Hepatocyte (in vitro differentiated cells): ENCODE data around the gene SLTM. TPM values are rescaled to one million over a fixed set of nuclear protein-coding genes. Genes with fewer than 3 reads are reported as not detected.
"Not testable (repeated sequence)": the region's sequence is repeated elsewhere in the genome, so short reads cannot be mapped to it uniquely, and the experiment has no call there.

Source experiments
- DNase-seq: peaks from one replicate; pipeline ENCODE4 v3.0.0-alpha.2; 2016; ENCODE audit warnings: low spot score
- H2AFZ ChIP-seq: fragments of 200-600 bp; sonication (generic); 2 replicates; pipeline ENCODE4 v1.6.0; 2016; ENCODE audit warnings: antibody characterized with exemption, mild to moderate bottlenecking
- H3K27ac ChIP-seq: fragments of 200-600 bp; sonication (generic); 2 replicates; pipeline ENCODE4 v1.5.1; 2016; ENCODE audit warnings: mild to moderate bottlenecking
- H3K27me3 ChIP-seq: fragments of 200-600 bp; sonication (generic); 2 replicates; pipeline ENCODE4 v1.6.1; 2016
- H3K36me3 ChIP-seq: fragments of 200-600 bp; sonication (generic); replicated peaks from 2 replicates; pipeline ENCODE4 v1.5.1; 2016; ENCODE audit warnings: low read depth; ENCODE audit not compliant: insufficient read depth
- H3K4me1 ChIP-seq: fragments of 200-600 bp; sonication (generic); 2 replicates; pipeline ENCODE4 v1.5.1; 2016; ENCODE audit warnings: mild to moderate bottlenecking, moderate library complexity; ENCODE audit not compliant: insufficient read depth
- H3K4me2 ChIP-seq: fragments of 200-600 bp; sonication (generic); 2 replicates; pipeline ENCODE4 v1.6.0; 2016
- H3K4me3 ChIP-seq: fragments of 200-600 bp; sonication (generic); 2 replicates; pipeline ENCODE4 v1.5.1; 2016; ENCODE audit warnings: mild to moderate bottlenecking
- H3K79me2 ChIP-seq: fragments of 200-600 bp; sonication (generic); 2 replicates; pipeline ENCODE4 v1.6.0; 2017; ENCODE audit warnings: mild to moderate bottlenecking
- H3K9me2 ChIP-seq: fragments of 200-600 bp; sonication (generic); replicated peaks from 2 replicates; pipeline ENCODE4 v1.6.0; 2017; ENCODE audit warnings: mild to moderate bottlenecking; ENCODE audit not compliant: insufficient read depth
- H3K9me3 ChIP-seq: fragments of 200-600 bp; sonication (generic); 2 replicates; pipeline ENCODE4 v1.5.1; 2016; ENCODE audit warnings: low read depth, mild to moderate bottlenecking
- H4K20me1 ChIP-seq: fragments of 200-600 bp; sonication (generic); 2 replicates; pipeline ENCODE4 v1.6.0; 2016; ENCODE audit warnings: mild to moderate bottlenecking; ENCODE audit not compliant: insufficient read depth, poor library complexity, severe bottlenecking
- CTCF ChIP-seq: fragments of 200-600 bp; sonication (generic); IDR thresholded peaks from 2 replicates; pipeline ENCODE4 v1.5.1; 2016; ENCODE audit warnings: antibody characterized with exemption, mild to moderate bottlenecking; ENCODE audit not compliant: poor library complexity
- EZH2 ChIP-seq: fragments of 200-600 bp; sonication (generic); IDR thresholded peaks from 2 replicates; pipeline ENCODE4 v1.6.1; 2016; ENCODE audit warnings: antibody characterized with exemption, mild to moderate bottlenecking, borderline replicate concordance
- EZH2phosphoT487 ChIP-seq: fragments of 200-600 bp; sonication (generic); IDR thresholded peaks from one replicate; pipeline ENCODE4 v1.6.1; 2018; ENCODE audit warnings: antibody characterized with exemption, mild to moderate bottlenecking, low read depth, moderate library complexity; ENCODE audit not compliant: unreplicated experiment, severe bottlenecking
- WGBS: methylation state at CpG from one replicate; pipeline ENCODE4 v1.1.6; 2016; ENCODE audit warnings: low lambda C conversion rate; ENCODE audit errors: missing lambda C conversion rate; 5-methylcytosine and 5-hydroxymethylcytosine counted together
- polyA plus RNA-seq: library from polyadenylated mRNA; unstranded; fragments of >200 nt; fragmentation: Nextera tagmentation; extraction: Ambion mirVana; gene quantifications from 2 replicates; pipeline ENCODE4 v1.2.1, GENCODE V29; 2016
- total RNA-seq: library from RNA; depleted of rRNA; stranded (reverse); fragments of >200 nt; gene quantifications from 2 replicates; pipeline ENCODE4 v1.2.3, GENCODE V29; 2014

Gene SLTM
- total and polyA plus RNA-seq, 2 experiments from 2014 or later = 73.0 to 75.0 TPM

- Histone ChIP-seq H3K9me3 (no peaks in the 10 kb centered on the region), H3K4me1 (peaks cover 5% of the 10 kb centered on the region), H3K9me2 (no peaks in the 10 kb centered on the region), H3K4me2 (peak overlapping the region; percentile 45), H3K27ac (peak overlapping the region; percentile 17), H3K36me3 (no peaks in the 10 kb centered on the region), H3K27me3 (no peaks in the 10 kb centered on the region), H3K4me3 (no peak overlapping the region), H4K20me1 (peaks cover 47% of the 10 kb centered on the region), H3K79me2 (peaks cover 96% of the 10 kb centered on the region), H2AFZ (no peak overlapping the region)
- WGBS = 81% methylated on average over 2 of the region's 2 CpGs
- TF ChIP-seq EZH2 = no peak
- no peak for DNase-seq
These were observed 9.2 kb downstream of the SLTM start for GRCh38 chr15:58924327-58924726.

GRCh38 chr15:58923696-58924300, 9.7 kb downstream of the SLTM start:
- peaks cover 42% of the 10 kb centered on the region for H4K20me1 ChIP-seq
- peaks cover 96% of the 10 kb centered on the region for H3K79me2 ChIP-seq
- no peaks in the 10 kb centered on the region for H3K9me2 ChIP-seq
- TF ChIP-seq EZH2phosphoT487 (no peak), CTCF (no peak)
- H3K36me3 ChIP-seq = no peaks in the 10 kb centered on the region
- 89% methylated on average over 10 of the region's 10 CpGs for WGBS
- H3K4me1 ChIP-seq = peaks cover 5% of the 10 kb centered on the region
- H2AFZ ChIP-seq = no peak overlapping the region
- H3K27ac ChIP-seq = peak overlapping the region; percentile 17
- no peaks in the 10 kb centered on the region for H3K27me3 ChIP-seq
- no peak for DNase-seq
- no peak overlapping the region for H3K4me3 ChIP-seq
- H3K9me3 ChIP-seq = no peaks in the 10 kb centered on the region
- H3K4me2 ChIP-seq = peak overlapping the region; percentile 45

DNA sequence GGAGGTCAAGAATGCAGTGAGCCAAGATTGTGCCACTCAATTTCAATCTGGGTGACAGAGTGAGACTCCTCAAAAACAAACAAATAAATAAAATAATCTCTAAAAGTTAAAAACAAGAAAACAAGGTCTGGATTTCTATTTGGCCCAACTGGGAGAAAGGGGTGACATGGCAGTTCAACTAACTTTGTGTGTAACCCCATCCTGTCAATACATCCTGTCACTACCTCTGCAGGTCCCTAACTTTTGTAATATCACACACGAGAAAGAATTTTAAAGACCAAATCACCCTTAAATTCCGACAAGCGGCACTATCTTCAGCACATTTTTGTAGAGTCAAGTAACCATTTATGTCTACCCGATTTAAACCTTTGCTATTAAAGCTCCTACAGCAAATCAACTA, 10.2 kb downstream of the SLTM start:
- DNase-seq = no peak
- 95% methylated on average over 4 of the region's 4 CpGs for WGBS
- Histone ChIP-seq H2AFZ (no peak overlapping the region), H4K20me1 (peaks cover 42% of the 10 kb centered on the region), H3K27ac (no peak overlapping the region), H3K4me3 (no peak overlapping the region), H3K9me3 (no peaks in the 10 kb centered on the region), H3K4me1 (peaks cover 5% of the 10 kb centered on the region), H3K4me2 (no peak overlapping the region), H3K36me3 (no peaks in the 10 kb centered on the region), H3K79me2 (peaks cover 96% of the 10 kb centered on the region), H3K27me3 (no peaks in the 10 kb centered on the region), H3K9me2 (no peaks in the 10 kb centered on the region)
- TF ChIP-seq EZH2phosphoT487 (no peak), CTCF (no peak), EZH2 (no peak)

GRCh38 chr15:58921267-58921790, 12.2 kb downstream of the SLTM start:
- Histone ChIP-seq H3K27me3 (no peaks in the 10 kb centered on the region), H3K4me3 (no peak overlapping the region), H3K36me3 (no peaks in the 10 kb centered on the region), H3K4me1 (peaks cover 5% of the 10 kb centered on the region), H3K4me2 (no peak overlapping the region), H2AFZ (no peak overlapping the region), H3K9me3 (no peaks in the 10 kb centered on the region), H4K20me1 (peaks cover 42% of the 10 kb centered on the region), H3K27ac (no peak overlapping the region), H3K79me2 (peaks cover 95% of the 10 kb centered on the region), H3K9me2 (no peaks in the 10 kb centered on the region)
- WGBS = 84% methylated on average over 4 of the region's 4 CpGs
- DNase-seq = no peak
- no peak for TF ChIP-seq EZH2phosphoT487
- no peak for TF ChIP-seq CTCF
- no peak for TF ChIP-seq EZH2

GRCh38 chr15:58920447-58920846, 13.0 kb downstream of the SLTM start:
- H2AFZ ChIP-seq, H3K9me2 ChIP-seq, H3K4me1 ChIP-seq, H3K36me3 ChIP-seq, H3K4me2 ChIP-seq, DNase-seq, H3K9me3 ChIP-seq, H3K27me3 ChIP-seq, H3K4me3 ChIP-seq, H3K27ac ChIP-seq: not testable (repeated sequence)
- peaks cover 34% of the 10 kb centered on the region for H4K20me1 ChIP-seq
- peaks cover 94% of the 10 kb centered on the region for H3K79me2 ChIP-seq
- WGBS = 93% methylated on average over 7 of the region's 7 CpGs
